AG09319 (cell line): ENCODE measurements around the gene MC1R.

Experiments
- DNase-seq: peaks from one replicate; pipeline ENCODE4 v3.0.0-alpha.2; 2010; ENCODE audit warnings: low read depth; ENCODE audit errors: extremely low read depth
- TF ChIP-seq, protein P1 (sequence below): IDR thresholded peaks from 2 replicates; pipeline ENCODE4 v1.5.1; 2011; ENCODE audit warnings: low read depth, mild to moderate bottlenecking, inconsistent platforms, low read length, moderate library complexity

The MC1R gene

DNA sequence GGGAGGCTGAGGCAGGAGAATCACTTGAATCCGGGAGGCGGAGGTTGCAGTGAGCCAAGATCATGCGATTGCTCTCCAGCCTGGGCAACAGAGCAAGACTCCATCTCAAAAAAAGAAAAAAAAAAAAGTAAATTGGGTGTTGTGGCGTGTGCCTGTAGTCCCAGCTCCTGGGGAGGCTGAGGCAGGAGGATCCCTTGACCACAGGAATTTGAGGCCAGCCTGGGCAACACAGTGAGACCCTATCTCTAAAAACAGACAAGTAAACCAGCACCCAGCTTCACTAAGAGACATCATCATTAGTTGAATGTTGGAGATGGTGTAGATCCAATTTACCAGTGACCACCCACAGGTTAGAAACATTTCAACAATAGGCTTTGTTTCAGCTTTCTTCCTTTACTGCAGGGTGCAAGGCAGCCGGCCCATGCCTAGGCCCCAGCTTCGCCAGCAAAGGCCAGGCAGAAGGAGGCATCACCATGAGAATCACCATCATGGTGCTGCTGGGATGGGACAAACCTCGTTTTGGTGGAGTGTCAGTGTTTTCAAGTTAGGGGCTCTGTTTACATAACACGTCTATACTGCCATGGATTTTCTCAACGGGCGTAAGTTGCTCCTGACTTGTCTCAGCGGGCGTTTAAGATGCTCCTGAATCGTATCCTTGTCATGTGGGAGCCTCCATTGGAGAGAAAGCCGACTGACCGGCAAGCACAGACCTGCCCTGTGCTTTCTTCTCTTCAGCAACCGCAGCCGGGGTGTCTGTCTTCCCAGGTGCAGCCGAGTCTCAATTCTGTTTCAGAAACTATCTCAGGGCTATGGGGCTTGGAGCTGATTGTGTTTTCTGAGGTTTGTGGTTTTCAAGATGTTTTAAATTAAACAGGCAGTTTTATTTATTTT, 37.9 kb upstream of the MC1R start:
- no peak for DNase-seq
- TF ChIP-seq, protein P1, sequence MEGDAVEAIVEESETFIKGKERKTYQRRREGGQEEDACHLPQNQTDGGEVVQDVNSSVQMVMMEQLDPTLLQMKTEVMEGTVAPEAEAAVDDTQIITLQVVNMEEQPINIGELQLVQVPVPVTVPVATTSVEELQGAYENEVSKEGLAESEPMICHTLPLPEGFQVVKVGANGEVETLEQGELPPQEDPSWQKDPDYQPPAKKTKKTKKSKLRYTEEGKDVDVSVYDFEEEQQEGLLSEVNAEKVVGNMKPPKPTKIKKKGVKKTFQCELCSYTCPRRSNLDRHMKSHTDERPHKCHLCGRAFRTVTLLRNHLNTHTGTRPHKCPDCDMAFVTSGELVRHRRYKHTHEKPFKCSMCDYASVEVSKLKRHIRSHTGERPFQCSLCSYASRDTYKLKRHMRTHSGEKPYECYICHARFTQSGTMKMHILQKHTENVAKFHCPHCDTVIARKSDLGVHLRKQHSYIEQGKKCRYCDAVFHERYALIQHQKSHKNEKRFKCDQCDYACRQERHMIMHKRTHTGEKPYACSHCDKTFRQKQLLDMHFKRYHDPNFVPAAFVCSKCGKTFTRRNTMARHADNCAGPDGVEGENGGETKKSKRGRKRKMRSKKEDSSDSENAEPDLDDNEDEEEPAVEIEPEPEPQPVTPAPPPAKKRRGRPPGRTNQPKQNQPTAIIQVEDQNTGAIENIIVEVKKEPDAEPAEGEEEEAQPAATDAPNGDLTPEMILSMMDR, result no peak

DNA sequence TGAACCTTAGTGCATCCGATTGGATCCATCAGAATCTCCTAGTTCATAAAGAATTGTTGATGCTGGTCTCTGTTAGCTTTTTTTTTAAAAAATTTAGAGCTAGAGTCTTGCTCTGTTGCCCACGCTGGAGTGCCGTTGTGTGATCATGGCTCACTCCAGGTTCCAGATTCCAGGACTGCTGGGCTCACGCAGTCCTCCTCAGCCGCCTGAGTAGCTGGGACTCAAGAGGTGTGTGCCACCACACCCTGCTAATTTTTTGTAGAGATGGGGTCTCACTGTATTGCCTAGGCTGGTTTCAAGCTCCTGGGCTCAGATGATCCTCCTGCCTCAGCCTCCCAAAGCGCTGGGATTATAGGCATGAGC, 37.3 kb upstream of the MC1R start:
- TF ChIP-seq, protein P1, result no peak
- DNase-seq, result no peak

DNA sequence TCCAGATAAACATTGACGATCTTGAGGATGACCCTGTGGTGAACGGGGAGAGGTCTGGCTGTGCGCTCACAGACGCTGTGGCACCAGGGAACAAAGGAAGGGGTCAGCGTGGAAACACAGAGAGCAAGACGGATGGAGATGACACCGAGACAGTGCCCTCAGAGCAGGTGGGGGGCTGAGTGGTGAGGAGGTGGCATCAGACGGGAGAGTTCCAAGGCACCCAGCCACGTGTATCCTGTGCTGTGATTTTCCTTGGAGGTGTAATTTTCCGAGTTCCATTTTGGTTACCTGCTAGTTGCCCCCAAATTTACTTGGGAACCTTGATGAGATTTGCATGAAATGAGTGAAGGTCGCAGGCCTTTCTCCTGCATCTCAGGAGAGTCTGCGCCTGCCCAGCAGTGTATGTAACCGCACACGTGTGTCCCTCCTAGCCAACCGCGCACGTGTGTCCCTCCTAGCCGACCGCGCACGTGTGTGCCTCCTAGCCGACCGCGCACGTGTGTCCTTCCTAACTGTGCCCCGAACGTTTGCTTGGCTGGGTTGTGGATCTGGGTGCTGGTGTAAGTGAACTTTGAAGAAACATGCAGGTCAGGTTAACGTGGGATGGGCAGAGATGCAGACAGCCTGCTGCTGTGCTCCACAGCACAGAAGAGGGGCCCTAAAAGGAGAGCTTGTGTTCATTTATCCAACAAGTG, 35.2 kb upstream of the MC1R start:
- TF ChIP-seq, protein P1, result no peak
- no peak for DNase-seq

DNA sequence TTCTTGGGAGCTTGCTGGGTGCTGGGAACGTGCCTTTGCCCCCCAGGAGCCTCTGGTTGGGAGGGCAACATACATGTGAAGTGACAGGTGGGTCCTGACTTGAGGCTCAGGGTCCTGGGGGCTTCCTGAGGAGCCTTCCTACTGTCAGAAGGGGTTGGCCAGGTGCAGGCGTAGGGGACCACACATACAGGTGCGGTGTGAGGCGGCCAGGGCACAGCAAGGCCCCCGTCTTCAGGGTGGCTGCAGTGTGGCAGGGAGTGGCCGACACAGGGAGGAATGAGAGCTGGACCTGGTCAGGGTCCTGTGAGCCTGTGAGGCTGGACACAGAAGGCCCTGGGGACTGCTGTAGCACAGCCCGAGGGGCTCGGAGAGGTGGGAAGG, 34.6 kb upstream of the MC1R start:
- TF ChIP-seq, protein P1, result no peak
- no peak for DNase-seq

DNA sequence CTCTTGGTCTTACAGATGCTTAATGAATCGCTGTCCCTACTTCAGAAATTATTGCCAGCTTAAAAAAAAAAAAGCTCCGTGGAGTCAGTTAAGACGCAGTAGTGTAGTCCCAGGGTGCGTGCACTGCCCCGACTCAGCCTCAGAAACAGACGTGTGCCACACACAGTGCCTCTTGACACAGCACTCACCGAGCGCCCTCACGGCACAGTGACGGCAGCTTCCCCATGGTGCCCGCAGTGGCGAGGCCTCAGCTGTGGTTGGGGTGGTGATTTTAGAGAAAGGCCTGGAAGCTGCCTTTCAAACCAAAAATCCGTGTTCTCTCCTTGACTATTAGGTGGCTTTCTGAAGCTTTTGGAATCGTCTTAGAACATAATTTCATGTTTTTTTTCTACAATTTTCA, 31.4 kb upstream of the MC1R start:
- DNase-seq, result no peak
- TF ChIP-seq, protein P1, result no peak

DNA sequence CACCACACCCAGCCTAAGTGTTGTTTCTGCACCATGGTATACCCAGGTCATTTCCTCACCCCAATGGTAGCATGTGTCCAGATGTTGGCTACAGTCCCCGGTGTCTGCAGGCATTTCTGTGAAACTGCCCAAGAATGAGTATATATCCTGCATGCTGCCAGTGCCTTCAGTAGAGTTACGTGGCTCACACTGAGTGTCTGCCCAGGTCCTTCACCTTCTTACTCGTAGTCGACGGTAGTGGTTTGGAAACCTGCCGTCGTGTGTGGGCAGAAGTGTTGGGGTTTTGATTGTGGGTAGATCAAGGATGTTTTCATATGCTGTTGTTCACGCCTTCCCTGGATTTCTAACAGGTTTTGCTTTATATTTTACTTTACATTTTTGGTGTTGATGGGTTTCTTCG, 28.5 kb upstream of the MC1R start:
- TF ChIP-seq, protein P1, result no peak
- DNase-seq, result no peak
